HG03354 (cell line): Measurements from ENCODE around the gene C1QL4.

ENCODE experiments used
- ATAC-seq: cut with Tn5 transposase; IDR thresholded peaks from one replicate; pipeline ENCODE4 v1.9.1; 2021; ENCODE audit warnings: mild to moderate bottlenecking; ENCODE audit not compliant: unreplicated experiment, poor library complexity, severe bottlenecking

The C1QL4 gene

DNA sequence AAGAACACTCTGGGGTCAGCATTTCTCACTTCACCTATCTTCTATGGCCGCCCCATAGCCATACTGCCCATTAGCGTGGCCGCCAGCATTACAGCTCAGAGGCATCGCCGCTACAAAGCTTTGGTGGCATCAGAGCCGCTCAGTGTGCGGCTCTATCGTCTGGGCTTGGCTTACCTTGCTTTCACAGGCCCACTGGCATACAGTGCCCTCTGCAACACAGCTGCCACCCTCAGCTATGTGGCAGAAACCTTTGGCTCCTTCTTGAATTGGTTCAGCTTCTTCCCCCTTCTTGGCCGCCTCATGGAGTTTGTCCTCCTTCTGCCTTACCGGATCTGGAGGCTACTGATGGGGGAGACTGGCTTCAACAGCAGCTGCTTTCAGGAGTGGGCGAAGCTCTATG is 12.3 kb upstream of the C1QL4 start:
- ATAC-seq: no peak

DNA sequence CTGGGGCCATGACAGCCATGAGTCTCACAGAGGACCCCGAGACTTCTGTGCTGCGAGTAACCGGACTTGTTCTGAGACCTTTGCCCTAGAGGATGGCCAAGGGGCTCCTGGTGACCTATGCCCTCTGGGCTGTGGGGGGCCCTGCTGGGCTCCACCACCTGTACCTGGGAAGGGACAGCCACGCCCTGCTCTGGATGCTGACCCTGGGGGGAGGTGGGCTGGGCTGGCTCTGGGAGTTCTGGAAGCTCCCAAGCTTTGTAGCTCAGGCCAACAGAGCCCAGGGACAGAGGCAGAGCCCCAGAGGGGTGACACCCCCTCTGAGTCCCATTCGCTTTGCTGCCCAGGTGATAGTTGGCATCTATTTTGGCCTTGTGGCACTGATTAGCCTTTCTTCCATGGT is 11.8 kb upstream of the C1QL4 start:
- no peak for ATAC-seq

DNA sequence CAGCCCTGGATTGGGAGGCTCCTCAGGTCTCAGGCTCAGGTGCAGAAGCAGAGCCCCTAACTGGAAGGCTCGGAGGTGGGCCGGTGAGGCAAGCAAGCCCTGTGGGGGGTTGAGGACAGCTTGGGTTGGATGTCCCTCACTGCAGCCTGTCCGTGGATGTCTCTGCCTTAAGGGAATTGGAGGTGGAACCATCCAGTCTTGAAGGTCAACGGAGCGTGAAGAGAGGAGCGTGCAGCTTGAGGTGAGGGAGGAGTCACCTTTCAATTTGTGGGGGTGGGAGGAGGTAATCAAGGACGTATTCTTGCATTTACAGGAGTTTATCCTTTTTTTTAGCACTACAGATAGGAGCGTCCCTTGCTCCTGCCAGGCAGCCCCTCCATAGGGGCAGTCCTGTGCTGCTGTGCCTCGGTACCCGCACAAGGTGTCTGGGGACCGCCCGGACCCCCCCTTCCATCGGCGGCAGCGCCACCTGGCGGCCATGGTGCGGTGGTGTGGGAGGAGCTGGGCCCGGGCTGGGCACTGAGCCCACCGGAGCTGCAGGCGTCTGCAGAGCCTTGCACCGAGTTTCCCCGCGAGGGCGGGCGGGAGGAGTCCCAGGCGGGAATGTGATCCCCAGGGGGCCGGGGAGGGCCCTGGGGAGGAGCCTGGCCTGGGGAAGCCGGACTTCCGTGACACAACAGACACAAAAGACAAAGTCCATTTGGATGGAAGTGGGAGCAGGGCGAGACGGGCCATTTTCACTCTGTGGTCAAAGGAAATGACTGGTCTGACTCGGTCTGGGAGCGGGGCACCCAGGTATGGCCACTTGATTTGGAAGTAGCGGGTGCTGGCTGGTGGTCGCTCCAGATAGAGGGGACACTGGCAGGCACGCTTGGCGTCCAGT is 10.6 kb upstream of the C1QL4 start:
- no peak for ATAC-seq

DNA sequence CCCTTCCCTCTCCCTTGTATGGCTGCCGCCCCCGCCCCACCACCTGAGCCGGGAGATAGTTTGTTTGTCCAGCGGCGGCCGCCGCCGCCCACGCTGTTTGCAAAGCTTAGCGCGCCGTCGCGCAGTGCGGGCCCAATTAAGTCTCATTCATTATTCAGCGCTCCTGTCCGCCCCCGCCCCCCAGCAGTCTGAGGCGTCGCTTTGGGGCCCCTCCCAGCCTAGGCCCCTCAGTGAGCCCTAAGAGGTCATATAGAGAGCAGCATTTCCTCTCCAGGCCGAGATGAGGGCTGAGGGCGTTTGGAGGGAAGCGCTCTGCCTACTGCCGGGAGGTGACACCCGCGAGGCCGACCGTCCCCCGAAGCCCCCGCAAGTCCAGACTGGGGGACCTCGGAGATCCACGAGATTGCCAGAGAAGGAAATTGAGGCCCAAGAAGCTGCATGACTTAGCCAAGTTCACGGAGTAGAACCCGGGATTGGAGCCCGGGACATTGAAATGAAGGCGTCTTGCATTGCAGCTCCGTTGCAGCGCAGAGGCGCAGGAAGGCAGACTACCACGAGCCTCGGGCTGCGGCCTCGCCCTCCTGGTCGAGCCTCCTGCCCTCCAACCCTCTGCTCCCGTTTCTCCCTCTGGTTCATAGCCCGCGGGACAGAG is 9.8 kb upstream of the C1QL4 start, which contains the start of gene DNAJC22:
DNAJC22 (plus strand) TSS at position 230 of the 652 bp plus-strand sequence. CDS start 1,985 bp downstream, outside the sequence.
- ATAC-seq: no peak

DNA sequence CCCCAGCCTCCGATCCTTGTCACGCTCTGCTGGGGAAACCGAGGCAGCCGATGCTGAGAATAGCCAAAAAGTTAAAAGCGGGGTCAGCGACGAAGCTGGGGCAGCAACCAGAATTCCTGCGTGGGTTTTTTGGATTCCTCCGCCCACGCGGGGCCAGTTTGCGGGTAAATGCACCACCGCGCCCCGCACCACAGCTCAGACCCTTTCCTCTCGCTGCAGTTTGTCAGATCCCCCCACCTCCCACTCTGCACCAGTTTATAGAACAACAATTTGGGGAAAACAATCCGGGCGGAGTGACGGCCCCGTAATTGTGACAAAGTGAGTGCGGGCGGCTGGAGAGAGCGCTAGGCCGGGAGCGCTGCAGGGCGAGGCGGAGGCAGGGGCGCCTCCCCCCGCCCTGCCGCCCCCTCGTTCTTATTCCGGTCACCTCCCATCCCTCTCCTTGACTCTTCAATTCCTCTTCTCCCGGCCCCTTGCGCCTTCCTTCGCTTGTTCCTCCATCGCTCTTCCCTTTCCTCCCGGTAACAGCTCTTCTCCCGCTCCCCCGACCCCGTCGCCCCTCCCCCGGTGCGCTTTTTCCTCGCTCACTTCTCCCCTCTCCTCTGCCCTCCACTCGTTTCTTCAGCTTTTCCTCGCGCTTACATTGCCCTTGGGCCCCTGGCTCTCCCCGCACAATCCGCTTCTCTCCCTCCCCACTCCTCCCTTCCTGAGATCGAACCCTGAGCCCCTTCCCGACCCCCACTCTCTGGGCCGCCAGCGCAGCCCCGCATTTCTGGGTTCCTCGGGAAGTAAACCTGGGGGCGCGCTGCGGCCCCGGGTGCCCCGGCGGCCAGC is 9.1 kb upstream of the C1QL4 start:
- ATAC-seq: no peak

DNA sequence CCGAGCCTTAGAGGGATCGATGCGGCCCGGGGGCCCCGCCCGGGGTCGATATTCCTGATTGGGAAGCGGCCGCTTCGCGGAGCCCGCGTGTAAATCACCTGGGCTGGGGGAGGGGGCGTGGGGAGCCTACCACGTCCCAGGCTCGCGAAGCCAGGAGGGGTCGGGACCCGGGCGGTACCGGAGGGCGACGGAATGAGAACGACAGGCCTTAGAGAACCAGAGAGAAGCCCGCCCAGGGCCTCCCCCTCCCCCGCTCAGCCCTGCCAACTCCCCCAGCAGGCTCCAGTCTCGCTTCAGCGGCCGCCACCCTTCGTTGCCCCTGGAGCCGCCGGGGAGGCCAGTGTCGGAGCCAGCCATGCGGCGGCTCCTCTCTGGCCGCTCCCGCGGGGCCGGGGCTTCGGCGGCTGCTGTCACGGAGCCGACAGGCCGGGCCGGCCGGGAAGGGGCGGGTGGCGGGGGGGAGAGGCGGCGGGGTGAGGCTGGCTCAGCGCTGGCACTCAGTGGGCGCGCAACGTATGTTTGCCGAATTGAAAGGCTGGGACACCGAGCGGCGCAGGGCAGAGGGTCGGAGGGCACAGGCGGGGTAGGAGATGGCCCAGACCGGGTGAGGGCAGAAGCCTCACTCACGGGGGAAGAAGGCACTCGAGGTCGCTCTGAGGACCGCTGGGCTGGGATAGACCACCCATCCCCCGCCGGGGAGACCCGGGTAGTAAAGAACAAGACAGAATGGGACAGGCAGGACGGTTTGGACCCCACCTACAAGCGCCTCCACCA is 8.2 kb upstream of the C1QL4 start:
- ATAC-seq: no peak

DNA sequence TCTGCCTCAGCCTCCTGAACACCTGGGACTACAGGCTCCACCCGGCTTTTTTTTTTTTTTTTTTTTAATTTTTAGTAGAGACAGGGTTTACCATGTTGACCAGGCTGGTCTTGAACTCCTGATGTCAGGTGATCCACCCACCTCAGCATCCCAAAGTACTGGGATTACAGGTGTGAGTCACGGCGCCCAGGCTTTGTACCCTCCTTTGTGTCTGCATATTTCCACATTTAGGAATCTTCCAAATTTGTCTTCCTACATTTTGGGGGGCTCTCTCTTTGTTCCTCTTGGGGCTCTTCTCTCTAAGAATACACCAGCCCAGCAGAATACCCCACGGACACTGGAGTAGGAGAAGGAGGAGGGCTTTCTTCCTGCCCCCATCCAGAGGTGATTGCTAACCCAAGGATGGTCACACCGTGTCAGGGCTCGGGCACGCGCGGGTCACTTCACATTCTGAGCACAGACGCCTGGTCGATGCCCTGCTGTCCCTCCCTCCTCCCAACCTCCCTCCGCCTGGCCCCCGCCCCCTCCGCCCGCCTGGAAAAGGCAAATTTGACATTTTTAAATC is 7.6 kb upstream of the C1QL4 start:
- no peak for ATAC-seq

DNA sequence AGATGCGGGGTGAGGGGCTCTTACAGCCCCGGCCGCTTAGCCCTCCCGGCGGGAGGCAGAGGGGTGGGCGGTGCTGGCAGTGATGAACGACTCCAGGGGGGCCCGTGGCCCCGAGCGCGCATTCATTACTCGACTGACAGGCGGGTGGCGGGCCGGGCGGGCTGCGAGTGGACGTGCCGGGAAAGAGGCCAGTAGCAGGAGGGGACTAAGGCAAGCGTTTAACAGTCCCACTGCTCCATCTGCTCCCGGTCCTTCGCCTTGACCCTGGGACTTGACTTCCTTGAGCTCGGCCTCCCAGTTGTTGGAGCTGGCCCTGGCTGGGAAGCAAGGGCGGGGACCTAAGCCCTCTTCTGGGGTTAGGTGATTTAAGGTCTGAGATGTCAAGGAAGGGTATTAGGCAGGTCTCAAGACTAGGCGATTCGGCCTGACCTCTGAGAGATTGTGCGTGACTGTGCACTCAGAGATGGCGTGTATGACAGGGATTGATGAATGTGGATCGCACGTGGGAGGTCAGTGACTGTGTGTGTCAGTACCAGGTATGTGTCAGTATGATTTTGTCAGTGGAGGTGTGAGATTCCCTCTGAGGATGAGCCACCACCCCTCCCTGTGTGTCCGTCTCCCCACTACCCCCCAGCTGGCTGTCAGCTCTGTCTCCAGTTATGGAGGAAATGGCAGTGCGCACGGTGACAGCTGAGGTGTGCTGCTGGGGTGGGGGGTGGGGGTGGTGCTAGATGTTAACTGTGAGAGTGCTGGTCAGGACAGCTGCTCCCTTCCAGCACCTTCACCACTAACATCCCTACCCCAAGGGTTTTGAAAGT is 6.1 kb upstream of the C1QL4 start:
- no peak for ATAC-seq

DNA sequence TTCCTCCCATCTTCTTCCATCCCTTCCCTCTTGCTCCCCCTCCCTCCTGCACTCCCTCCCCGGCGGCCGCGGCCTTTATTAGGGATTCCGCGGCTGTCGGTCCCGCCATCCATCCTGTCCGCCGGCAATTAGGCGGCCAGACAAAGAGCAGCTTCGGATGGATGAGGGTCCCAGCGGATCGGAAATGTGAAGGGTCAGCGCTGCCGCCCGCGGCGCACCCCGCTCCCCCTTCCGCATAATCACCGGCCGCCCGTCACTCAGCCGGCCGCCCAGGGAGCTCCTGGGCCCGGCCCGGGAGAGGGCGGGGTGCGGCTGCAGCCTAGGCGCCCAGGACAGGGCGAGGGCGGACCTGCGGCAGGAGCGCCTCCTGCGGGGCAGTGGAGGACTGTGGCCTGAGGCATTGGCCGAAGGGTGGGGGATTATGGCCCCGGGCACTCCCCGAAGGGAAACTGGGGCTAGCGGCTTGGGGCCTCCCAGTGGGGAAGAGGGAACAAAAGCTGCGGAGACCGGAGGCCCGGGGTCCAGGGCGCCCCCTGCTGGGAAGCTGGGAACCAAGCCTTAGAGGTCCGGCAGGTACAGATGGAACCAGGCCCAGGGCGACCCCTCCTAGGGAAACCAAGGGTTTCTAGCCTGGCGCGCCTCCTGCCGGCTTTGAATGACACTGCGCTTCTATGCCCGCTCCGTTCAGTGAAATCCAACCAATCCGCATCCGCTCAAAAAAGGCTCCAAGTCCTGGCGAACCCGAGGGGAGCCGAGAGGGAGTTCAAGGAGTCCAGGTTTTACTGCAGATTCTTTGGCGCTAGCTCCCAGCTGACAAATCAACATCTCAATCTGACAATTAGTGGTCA is 5.3 kb upstream of the C1QL4 start:
- ATAC-seq: peak; percentile 63

DNA sequence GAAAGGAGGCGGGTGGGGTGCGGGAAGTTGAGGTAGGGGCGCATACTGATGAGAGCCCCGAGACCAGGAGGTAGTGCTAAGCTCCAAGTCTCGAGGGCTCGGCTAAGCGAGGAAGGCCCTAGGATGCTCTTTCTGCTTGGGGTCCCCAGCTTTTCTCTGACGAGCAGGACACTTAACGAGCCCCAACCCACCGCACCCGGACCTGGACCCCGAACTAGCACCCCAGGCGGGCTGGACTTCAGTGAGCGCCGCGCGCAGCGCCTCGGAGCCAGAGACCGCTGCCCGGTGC is 4.7 kb upstream of the C1QL4 start:
- ATAC-seq: no peak

DNA sequence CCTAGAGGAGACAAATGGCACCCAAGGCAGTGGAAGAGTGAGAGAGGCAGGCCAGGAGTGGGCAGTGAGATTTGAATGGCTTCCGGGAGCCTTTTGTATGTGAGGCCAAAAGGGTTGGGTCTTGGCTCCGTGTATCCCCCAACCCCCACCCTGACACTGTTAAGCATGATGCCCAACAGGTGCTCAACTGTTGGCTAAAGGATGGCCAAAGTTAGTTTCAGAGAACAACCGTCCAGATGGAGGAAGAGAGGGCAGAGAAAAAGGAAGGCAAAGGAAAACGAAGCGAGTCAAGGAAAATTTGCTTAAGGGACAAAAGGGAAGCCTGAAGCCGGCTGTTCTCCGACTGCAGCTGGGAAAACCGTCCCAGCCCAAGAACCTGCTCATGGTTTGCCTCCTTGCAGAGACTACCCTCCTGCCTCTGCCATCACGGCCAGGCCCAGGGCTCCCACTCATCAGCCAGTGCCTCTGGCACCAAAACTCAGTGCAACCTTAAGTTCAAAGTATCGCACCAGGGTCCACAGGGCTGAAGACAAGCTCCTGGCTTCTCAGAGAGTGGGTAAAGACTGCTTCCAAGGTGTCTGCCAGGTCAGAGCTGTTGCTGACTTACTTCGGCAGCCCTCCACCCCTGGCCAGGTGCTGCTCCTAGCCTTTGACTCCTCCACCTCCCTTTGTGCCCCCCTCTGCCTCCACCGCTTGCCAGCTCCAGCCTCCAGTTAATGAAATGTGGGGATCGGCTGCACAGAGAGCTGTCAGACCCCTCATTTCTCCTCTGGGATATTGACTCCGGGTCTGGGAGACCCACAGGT is 4.2 kb upstream of the C1QL4 start:
- no peak for ATAC-seq

DNA sequence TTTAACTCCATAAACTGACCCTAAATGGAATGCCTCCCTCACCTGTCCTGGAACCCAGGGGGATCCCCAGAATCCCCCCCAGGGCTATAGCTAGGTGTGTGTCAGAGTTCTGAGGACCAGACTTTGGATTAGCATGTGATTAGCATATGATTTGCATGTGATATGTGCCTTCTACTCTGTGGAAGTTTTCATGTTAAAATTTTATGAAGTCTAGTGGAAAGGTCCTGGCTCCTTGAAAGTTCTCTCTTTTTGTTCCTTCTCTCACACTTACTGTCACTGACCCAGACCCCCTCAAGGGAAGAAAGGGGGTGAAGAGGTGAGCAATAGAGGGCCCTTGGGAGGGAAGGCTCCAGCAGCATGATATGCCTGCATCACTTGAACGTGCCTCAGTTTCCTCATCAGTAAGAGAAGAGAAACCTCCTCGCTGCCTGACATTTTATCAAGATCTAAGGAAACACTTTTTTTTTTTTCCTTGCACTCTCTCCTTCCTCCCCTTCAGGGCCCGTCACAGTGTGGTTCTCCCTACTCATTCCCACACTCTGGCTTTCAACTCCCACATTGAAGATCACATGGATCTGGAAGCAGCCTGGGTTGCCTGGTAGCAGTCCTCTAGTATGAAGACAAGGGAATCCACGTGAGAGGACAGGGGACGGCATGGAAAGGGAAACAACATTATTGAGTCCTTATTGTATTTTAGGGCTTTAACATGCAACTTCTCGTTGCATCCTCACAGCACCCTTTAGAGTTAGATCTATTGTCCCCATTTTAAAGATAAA is 3.3 kb upstream of the C1QL4 start:
- ATAC-seq: no peak

DNA sequence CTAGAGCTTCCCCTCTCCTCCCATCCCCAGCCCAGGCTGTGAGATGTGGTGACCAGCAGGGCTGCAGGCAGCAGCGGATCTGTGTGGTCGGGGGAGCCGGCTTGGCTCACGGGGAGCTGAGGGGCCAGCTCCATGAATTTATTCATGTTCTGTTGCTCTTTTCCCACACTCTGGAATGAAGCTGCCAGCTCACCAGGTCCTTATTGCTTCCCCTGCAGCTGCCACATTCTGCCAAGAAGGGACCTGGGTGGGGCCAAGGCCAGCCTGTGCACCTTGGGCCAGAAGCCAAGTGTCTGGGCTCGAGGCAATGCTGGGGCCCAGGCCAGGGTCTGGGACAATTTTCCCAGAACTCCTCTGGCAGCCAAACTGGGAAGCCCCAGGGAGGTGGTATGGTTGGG is 2.5 kb upstream of the C1QL4 start:
- ATAC-seq: no peak

DNA sequence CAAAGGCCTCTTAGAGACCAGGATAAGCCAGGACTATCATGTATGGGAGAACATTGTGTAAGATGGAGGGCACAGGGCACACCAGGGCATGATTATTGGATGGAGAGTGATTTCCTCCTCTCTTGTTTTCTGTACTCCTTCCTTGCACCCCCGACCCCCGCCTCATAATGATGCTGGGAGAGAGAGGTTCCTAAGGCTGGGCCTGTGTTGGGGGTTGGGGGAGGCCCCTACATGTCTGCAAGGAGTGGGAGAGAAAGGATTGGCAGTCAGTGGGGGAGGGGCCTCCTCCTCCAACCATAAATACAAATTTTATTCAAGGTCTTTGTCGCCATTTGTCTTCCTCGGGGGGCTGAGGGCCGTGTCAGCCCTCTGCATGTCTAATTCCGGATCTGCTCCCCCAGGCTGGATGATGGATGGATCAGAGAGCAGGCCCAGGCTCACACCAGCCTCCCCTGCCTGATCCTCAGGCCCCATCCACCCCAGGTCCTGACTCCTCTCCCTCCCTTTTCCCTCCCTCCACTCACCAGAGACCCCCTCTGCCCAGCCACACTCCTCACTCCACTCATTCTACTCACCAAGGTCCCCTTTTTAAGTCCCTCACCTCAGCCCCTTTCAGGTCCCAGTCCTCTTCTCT is 2.0 kb upstream of the C1QL4 start:
- ATAC-seq: no peak

DNA sequence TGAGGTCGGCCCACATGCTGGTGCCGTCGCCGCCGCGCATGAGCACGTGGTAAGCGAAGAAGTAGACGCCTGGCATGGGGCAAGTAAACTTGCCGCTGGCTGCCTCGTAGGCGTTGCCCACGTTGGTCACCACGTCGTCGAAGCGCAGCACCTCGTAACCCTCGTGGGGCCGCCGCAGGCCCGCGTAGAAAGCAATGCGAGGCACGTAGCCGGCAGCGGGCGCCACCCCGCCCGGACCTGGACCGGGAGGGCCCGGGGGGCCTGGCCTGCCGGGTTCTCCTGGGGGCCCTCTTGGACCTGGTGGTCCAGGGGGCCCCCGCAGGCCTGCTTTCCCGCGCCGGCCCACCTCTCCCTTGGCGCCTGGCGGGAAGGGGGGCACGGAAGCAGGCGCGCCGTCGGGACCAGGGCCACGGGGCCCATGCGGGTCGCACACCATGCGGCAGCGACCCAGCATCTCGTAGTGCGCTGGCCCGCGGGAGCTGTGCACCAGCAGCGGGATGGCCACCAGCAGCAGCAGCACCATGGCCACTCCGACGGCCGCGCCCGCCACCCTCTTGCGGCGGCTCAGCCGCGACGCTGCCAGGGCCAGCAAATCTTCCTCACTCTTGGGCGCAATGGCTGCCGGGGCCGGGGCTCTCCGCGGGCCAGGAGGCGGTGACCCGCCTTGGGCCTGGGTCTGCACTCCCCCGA is 888 bp downstream of the C1QL4 start:
- ATAC-seq: no peak
